GM12878 (cell line): ENCODE data around the gene SMIM38. TPM values are rescaled to one million over a fixed set of nuclear protein-coding genes. Genes with fewer than 3 reads are reported as not detected.

Experiments
- ATAC-seq: fragments of 200-7000 bp; cut with Tn5 transposase; 3 replicates; pipeline ENCODE4 v1.9.1; 2020; ENCODE audit warnings: mild to moderate bottlenecking, moderate library complexity
- BruUV-seq: library from RNA; stranded (reverse); fragments of 400-500 nt; replicated peaks from 2 replicates; lab custom pipeline; 2021; lab: Mats Ljungman, UMichigan
- CTCF ChIA-PET: fragments of 300-600 bp; sonication (Branson Sonifier 250); formaldehyde crosslinking; extraction: SDS; loops from one replicate; lab custom pipeline; 2021; ENCODE audit warnings: inconsistent platforms; lab: Yijun Ruan, JAX
- POLR2A ChIA-PET: fragments of 350-600 bp; formaldehyde crosslinking; extraction: SDS; loops from one replicate; lab custom pipeline; 2021; ENCODE audit warnings: inconsistent platforms; lab: Charles Lee
- RAD21 ChIA-PET: fragments of 300-600 bp; sonication (Branson Sonifier 250); formaldehyde crosslinking; loops from one replicate; lab custom pipeline; 2023; ENCODE audit warnings: antibody characterized with exemption; ENCODE audit not compliant: unreplicated experiment; lab: Charles Lee
- SMC1A ChIA-PET: fragments of 300-600 bp; sonication (Branson Sonifier 250); formaldehyde crosslinking; loops from one replicate; lab custom pipeline; 2023; ENCODE audit not compliant: unreplicated experiment, uncharacterized antibody; lab: Charles Lee
- DNase-seq: peaks from one replicate; pipeline ENCODE4 v3.0.0-alpha.2; 2011; ENCODE audit warnings: low read depth, low spot score
- FAIRE-seq: peaks from 3 replicates; lab custom pipeline; 2011; peaks lifted over from hg19 to GRCh38; lab: Jason Lieb, UNC
- H2AFZ ChIP-seq: 2 replicates; pipeline ENCODE4 v1.6.0; 2011; ENCODE audit warnings: low read depth, low read length, control low read depth; ENCODE audit not compliant: control insufficient read depth
- H3K27ac ChIP-seq: 2 replicates; pipeline ENCODE4 v1.5.1; 2011; ENCODE audit warnings: control low read depth; ENCODE audit not compliant: control insufficient read depth, insufficient read depth
- H3K27me3 ChIP-seq, 2 experiments: replicated peaks in 1 of 2; 2 replicates each; pipeline versions ENCODE4 v1.6.0 to v1.6.1; 2011; ENCODE audit warnings: low read length in 1 of 2; ENCODE audit not compliant: control insufficient read depth in 2 of 2, insufficient read depth in 2 of 2
- H3K36me3 ChIP-seq, 2 experiments: 2 replicates each; pipeline ENCODE4 v1.5.1; 2011; ENCODE audit warnings: low read length in 1 of 2; ENCODE audit not compliant: control insufficient read depth in 2 of 2, insufficient read depth in 2 of 2
- H3K4me1 ChIP-seq: 2 replicates; pipeline ENCODE4 v1.6.1; 2011; ENCODE audit warnings: mild to moderate bottlenecking, low read length, moderate library complexity, mixed read lengths; ENCODE audit not compliant: control insufficient read depth, insufficient read depth
- H3K4me2 ChIP-seq: 2 replicates; pipeline ENCODE4 v1.6.0; 2011; ENCODE audit warnings: control low read depth; ENCODE audit not compliant: control insufficient read depth, insufficient read depth
- H3K4me3 ChIP-seq: fragments of 200-600 bp; sonication (generic); 2 replicates; pipeline ENCODE4 v1.5.1; 2016
- H3K79me2 ChIP-seq: 2 replicates; pipeline ENCODE4 v1.6.0; 2011; ENCODE audit warnings: low read length; ENCODE audit not compliant: control insufficient read depth, insufficient read depth
- H3K9ac ChIP-seq: 2 replicates; pipeline ENCODE4 v1.8.0; 2011; ENCODE audit warnings: low read length, control low read depth, mixed read lengths; ENCODE audit not compliant: control insufficient read depth, insufficient read depth
- H3K9me3 ChIP-seq: replicated peaks from 3 replicates; pipeline ENCODE4 v1.5.1; 2011; ENCODE audit warnings: mild to moderate bottlenecking, low read length; ENCODE audit not compliant: control insufficient read depth, insufficient read depth
- H4K20me1 ChIP-seq: 2 replicates; pipeline ENCODE4 v1.6.0; 2011; ENCODE audit not compliant: control insufficient read depth, insufficient read depth
- ASH2L ChIP-seq: fragments of 300-600, 200-600 bp; sonication (generic); IDR thresholded peaks from 2 replicates; pipeline ENCODE4 v1.6.1; 2017; ENCODE audit warnings: low read depth, mild to moderate bottlenecking, borderline replicate concordance
- CREB1 ChIP-seq: IDR thresholded peaks from 2 replicates; pipeline ENCODE4 v1.6.1; 2012; ENCODE audit warnings: low read depth, mild to moderate bottlenecking, inconsistent platforms
- LARP7 ChIP-seq: fragments of 450-650 bp; IDR thresholded peaks from 2 replicates; pipeline ENCODE4 v1.6.1; 2017; ENCODE audit warnings: mild to moderate bottlenecking
- NBN ChIP-seq: fragments of 450-650 bp; IDR thresholded peaks from 2 replicates; pipeline ENCODE4 v1.6.1; 2016
- NFIC ChIP-seq: IDR thresholded peaks from 2 replicates; pipeline ENCODE4 v1.6.1; 2012; ENCODE audit warnings: low read depth, mild to moderate bottlenecking, inconsistent platforms, low read length, moderate library complexity
- RBBP5 ChIP-seq: fragments of 200-600 bp; sonication (generic); conservative IDR thresholded peaks from 2 replicates; pipeline ENCODE4 v1.6.1; 2016
- TAF1 ChIP-seq: IDR thresholded peaks from 2 replicates; pipeline ENCODE4 v1.6.1; 2011; ENCODE audit warnings: mild to moderate bottlenecking, low read depth, low read length, borderline replicate concordance
- WGBS: methylation state at CpG from one replicate; pipeline ENCODE4 v1.1.6; 2016; ENCODE audit warnings: low lambda C conversion rate; ENCODE audit not compliant: insufficient replicate concordance, insufficient coverage; ENCODE audit errors: missing lambda C conversion rate; 5-methylcytosine and 5-hydroxymethylcytosine counted together
- in situ Hi-C: fragments of 300-500 bp; cut with MboI; formaldehyde crosslinking; loops from 9 replicates; pipeline ENCODE4 v1.14.3; 2018; ENCODE audit warnings: mixed read lengths
- intact Hi-C: fragments of 100-400 bp; cut with micrococcal nuclease; formaldehyde crosslinking; loops from one replicate; pipeline ENCODE4 v1.14.2; 2022; ENCODE audit not compliant: unreplicated experiment
- polyA plus RNA-seq, 11 experiments: library from polyadenylated mRNA; depleted of rRNA in 4 of 11; unstranded in 6 of 11; stranded (reverse) in 5 of 11; fragments of >200 nt; fragmentation: Nextera tagmentation in 4 of 11; fragmentation: Illumina TruSeq in 1 of 11; extraction: Ambion mirVana in 4 of 11; extraction: Trizol in 1 of 11; gene quantifications; 1 replicate in 1 of 11; 2 replicates in 10 of 11; pipeline versions ENCODE4 v1.2.1 to v1.2.3, GENCODE V29; 2011 to 2016; ENCODE audit warnings: inconsistent platforms in 2 of 11, missing spikeins in 2 of 11, low read depth in 1 of 11
- total RNA-seq, 4 experiments: library from RNA; depleted of rRNA in 3 of 4; stranded (reverse); fragments of >200 nt in 3 of 4; fragmentation: Illumina TruSeq in 1 of 4; extraction: Trizol in 1 of 4; gene quantifications; 2 replicates each; pipeline versions ENCODE4 v1.2.1 to v1.2.3, GENCODE V29; 2013 to 2021
- TF ChIP-seq, protein P1 (sequence below): IDR thresholded peaks from 2 replicates; pipeline ENCODE4 v1.6.1; 2012; ENCODE audit warnings: improper control_type of control experiment, low read depth, low read length; ENCODE audit not compliant: insufficient replicate concordance

Gene SMIM38
- total and polyA plus RNA-seq, 10 of the 15 experiments (the other 5 are each of a cell fraction or from before 2014, with no cell fraction given): 0.15 to 5.0 (median 2.1) TPM; not detected in 1

- RAD21 ChIA-PET: interaction anchor here (0.7 kb wide), 1 partner anchor 502 kb away, joined by 3 read pairs; no protein-coding TSS in a partner anchor
- no peaks in the 10 kb centered on the region for H3K4me1 ChIP-seq
- H3K27me3 ChIP-seq: no peaks in the 10 kb centered on the region; a peak in 1 of 4 replicates
- no peak for DNase-seq
- FAIRE-seq: no peak
- no peaks in the 10 kb centered on the region for H3K79me2 ChIP-seq
- H3K4me2 ChIP-seq: no peak overlapping the region
- H3K36me3 ChIP-seq: no peaks in the 10 kb centered on the region
- intact Hi-C loops: no loop called here
- no peak overlapping the region for H3K27ac ChIP-seq
- CTCF ChIA-PET: interaction anchor here (0.6 kb wide), 1 partner anchor 507 kb away, joined by 3 read pairs; no protein-coding TSS in a partner anchor
- BruUV-seq: no TSS peak
- H4K20me1 ChIP-seq: no peaks in the 10 kb centered on the region
- SMC1A ChIA-PET: interaction anchor here (1.3 kb wide), 1 partner anchor 16 kb away, joined by 4 read pairs; no protein-coding TSS in a partner anchor
- H3K9ac ChIP-seq: no peak overlapping the region
- POLR2A ChIA-PET: interaction anchor here (0.7 kb wide), 1 partner anchor 177 kb away, joined by 3 read pairs; no protein-coding TSS in a partner anchor
- TF ChIP-seq RBBP5 (no peak), TAF1 (no peak), NBN (no peak), ASH2L (no peak), LARP7 (no peak), CREB1 (no peak), NFIC (no peak)
- TF ChIP-seq, protein P1, sequence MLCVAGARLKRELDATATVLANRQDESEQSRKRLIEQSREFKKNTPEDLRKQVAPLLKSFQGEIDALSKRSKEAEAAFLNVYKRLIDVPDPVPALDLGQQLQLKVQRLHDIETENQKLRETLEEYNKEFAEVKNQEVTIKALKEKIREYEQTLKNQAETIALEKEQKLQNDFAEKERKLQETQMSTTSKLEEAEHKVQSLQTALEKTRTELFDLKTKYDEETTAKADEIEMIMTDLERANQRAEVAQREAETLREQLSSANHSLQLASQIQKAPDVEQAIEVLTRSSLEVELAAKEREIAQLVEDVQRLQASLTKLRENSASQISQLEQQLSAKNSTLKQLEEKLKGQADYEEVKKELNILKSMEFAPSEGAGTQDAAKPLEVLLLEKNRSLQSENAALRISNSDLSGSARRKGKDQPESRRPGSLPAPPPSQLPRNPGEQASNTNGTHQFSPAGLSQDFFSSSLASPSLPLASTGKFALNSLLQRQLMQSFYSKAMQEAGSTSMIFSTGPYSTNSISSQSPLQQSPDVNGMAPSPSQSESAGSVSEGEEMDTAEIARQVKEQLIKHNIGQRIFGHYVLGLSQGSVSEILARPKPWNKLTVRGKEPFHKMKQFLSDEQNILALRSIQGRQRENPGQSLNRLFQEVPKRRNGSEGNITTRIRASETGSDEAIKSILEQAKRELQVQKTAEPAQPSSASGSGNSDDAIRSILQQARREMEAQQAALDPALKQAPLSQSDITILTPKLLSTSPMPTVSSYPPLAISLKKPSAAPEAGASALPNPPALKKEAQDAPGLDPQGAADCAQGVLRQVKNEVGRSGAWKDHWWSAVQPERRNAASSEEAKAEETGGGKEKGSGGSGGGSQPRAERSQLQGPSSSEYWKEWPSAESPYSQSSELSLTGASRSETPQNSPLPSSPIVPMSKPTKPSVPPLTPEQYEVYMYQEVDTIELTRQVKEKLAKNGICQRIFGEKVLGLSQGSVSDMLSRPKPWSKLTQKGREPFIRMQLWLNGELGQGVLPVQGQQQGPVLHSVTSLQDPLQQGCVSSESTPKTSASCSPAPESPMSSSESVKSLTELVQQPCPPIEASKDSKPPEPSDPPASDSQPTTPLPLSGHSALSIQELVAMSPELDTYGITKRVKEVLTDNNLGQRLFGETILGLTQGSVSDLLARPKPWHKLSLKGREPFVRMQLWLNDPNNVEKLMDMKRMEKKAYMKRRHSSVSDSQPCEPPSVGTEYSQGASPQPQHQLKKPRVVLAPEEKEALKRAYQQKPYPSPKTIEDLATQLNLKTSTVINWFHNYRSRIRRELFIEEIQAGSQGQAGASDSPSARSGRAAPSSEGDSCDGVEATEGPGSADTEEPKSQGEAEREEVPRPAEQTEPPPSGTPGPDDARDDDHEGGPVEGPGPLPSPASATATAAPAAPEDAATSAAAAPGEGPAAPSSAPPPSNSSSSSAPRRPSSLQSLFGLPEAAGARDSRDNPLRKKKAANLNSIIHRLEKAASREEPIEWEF: no peak
- no peak overlapping the region for H3K4me3 ChIP-seq
- ATAC-seq: no peak
- no peak overlapping the region for H2AFZ ChIP-seq
- in situ Hi-C loops: no loop called here
- H3K9me3 ChIP-seq: no peaks in the 10 kb centered on the region; the same call in 2 of the 3 replicates
- WGBS: 44% methylated on average over 21 of the region's 21 CpGs
Observed at GRCh38 chr11:69114811-69115523, 40.8 kb upstream of the SMIM38 start.
